LNCaP clone FGC (cell line): ENCODE results near the gene KLHDC2.
"Not testable (repeated sequence)": the region's sequence is repeated elsewhere in the genome, so short reads cannot be mapped to it uniquely, and the experiment has no call there.

ENCODE experiments used
- DNase-seq: peaks from one replicate; pipeline ENCODE4 v3.0.0-alpha.2; 2011; ENCODE audit warnings: low read depth
- H3K4me3 ChIP-seq: 2 replicates; pipeline ENCODE4 v1.5.1; 2011; ENCODE audit warnings: mild to moderate bottlenecking, low read depth, low read length, control low read depth
- TF ChIP-seq, protein P1 (sequence below): IDR thresholded peaks from 2 replicates; pipeline ENCODE4 v1.5.1; 2012; ENCODE audit warnings: mild to moderate bottlenecking; ENCODE audit not compliant: control insufficient read depth, insufficient read depth; ENCODE audit errors: extremely low read depth

KLHDC2 gene

DNA sequence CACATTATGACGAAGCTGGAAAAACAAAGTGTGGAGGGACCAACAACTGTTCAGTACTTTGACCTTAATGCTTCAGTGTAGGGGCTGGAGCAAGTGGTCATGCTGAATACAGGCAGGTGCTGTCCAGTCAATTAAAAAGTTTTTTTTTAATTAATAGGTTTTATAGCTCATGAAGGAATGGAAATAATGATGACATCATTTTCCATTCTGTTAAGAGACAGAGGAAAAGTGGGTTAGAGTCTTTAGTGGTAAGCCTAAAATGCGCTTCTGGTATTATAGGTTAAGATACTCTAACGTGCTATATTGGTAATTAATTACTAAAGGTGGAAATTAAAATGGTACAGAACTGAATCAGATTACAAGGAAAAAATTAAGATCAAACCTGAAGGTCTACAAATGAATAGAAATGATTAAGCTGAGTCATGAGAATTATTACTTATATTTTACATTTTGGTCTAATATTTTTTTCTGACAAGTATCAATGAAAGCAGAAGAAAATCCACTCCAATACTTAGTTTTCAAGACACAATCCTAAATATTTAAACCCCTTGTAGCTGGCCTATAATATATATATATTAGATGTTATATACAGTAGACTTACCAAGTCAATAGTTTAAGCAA lies 15.6 kb downstream of the KLHDC2 start:
- TF ChIP-seq, protein P1, sequence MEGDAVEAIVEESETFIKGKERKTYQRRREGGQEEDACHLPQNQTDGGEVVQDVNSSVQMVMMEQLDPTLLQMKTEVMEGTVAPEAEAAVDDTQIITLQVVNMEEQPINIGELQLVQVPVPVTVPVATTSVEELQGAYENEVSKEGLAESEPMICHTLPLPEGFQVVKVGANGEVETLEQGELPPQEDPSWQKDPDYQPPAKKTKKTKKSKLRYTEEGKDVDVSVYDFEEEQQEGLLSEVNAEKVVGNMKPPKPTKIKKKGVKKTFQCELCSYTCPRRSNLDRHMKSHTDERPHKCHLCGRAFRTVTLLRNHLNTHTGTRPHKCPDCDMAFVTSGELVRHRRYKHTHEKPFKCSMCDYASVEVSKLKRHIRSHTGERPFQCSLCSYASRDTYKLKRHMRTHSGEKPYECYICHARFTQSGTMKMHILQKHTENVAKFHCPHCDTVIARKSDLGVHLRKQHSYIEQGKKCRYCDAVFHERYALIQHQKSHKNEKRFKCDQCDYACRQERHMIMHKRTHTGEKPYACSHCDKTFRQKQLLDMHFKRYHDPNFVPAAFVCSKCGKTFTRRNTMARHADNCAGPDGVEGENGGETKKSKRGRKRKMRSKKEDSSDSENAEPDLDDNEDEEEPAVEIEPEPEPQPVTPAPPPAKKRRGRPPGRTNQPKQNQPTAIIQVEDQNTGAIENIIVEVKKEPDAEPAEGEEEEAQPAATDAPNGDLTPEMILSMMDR = no peak

GRCh38 chr14:49786315-49786714 lies 18.4 kb downstream of the KLHDC2 start:
- TF ChIP-seq, protein P1 = no peak
- no peak for DNase-seq
- no peak overlapping the region for H3K4me3 ChIP-seq

More for the DNA sequence above, 15.6 kb downstream of the KLHDC2 start:
- no peak for DNase-seq
- H3K4me3 ChIP-seq = no peak overlapping the region

DNA sequence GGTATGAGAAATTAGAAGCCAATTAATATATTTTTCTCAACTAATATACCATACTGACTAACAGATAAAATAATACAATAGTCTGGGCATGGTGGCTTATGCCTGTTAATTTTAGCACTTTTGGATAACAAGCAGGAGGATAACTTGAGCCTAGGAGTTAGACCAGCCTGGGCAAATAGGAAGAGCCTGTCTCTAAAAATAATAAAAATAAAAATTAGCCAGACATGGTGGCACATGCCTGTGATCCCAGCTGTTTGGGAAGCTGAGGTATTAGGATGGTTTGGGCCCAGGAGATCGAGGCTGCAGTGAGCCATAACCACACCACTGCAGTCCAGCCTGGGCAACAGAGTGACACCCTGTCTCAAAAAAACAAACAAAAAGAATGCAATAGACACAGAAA lies 24.7 kb downstream of the KLHDC2 start:
- DNase-seq = no peak
- TF ChIP-seq, protein P1 = no peak
- H3K4me3 ChIP-seq = no peak overlapping the region

- DNase-seq = no peak
- H3K4me3 ChIP-seq = no peak overlapping the region
- TF ChIP-seq, protein P1 = no peak
Observed at GRCh38 chr14:49796025-49796424, 28.1 kb downstream of the KLHDC2 start.

GRCh38 chr14:49808780-49809179 lies 40.8 kb downstream of the KLHDC2 start:
- H3K4me3 ChIP-seq = no peak overlapping the region
- DNase-seq = no peak
- TF ChIP-seq, protein P1 = no peak

DNA sequence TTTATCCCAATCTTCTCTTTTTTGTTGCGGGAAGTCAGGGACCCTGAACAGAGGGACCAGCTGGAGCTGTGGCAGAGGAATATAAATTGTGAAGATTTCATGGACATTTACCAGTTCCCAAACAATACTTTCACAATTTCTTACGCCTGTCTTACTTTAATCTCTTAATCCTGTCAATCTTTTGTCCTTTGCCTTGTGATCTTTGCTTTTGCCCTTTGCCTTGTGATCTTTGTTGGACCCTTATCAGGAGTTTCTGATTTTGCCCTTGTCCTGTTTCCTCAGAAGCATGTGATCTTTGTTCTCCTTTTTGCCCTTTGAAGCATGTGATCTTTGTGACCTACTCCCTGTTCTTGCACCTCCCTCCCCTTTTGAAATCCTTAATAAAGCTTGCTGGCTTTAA lies 48.2 kb downstream of the KLHDC2 start:
- not testable (repeated sequence) for DNase-seq, H3K4me3 ChIP-seq

DNA sequence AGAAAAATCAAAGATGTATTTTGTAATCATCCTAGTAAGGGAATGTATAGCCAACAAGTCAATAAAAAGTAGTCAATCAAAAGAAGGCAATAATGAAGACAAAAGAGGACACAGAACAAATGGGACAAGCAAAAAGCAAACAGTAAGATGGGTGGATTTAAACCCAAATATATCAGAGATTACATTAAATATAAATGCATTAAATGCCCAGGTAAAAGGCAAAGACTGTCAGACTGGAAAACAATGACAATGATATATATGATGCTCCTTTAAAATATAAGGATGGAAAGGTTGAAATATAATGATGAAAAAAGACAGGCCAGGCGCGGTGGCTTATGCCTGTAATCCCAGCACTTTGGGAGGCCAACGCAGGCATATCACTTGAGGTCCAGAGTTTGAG lies 48.9 kb downstream of the KLHDC2 start:
- no peak for DNase-seq
- H3K4me3 ChIP-seq = no peak overlapping the region
- TF ChIP-seq, protein P1 = no peak

DNA sequence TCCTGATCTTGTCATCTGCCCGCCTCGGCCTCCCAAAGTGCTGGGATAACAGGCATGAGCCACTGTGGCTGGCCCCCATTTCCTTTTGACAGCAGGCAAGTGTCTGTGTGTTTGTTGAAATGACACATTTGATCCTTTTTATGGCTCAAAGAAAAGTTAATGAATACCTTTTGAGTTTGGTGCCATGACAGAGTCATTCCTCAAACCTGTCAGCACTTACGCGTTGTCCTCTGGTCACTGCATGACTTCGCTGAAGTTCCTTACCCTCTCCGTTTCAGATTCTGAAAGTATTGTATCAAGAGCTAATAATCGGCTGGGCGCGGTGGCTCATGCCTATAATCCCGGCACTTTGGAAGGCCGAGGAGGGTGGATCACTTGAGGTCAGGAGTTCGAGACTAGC lies 52.2 kb downstream of the KLHDC2 start:
- no peak overlapping the region for H3K4me3 ChIP-seq
- no peak for DNase-seq
- TF ChIP-seq, protein P1 = no peak
